Neural cell (in vitro differentiated cells): Measurements from ENCODE around the gene SCYL3. TPM values are rescaled to one million over a fixed set of nuclear protein-coding genes. Genes with fewer than 3 reads are reported as not detected.

Experiments used
- H2AFZ ChIP-seq: fragments of 200-600, 300-800 bp; sonication (generic), shearing (Covaris generic); 2 replicates; pipeline ENCODE4 v1.6.0; 2014; ENCODE audit warnings: low read depth, mild to moderate bottlenecking, antibody characterized with exemption, low read length, moderate library complexity
- H3F3A ChIP-seq: fragments of 200-600 bp; shearing (Covaris generic); 2 replicates; pipeline ENCODE4 v1.6.1; 2016; ENCODE audit warnings: mild to moderate bottlenecking, moderate library complexity, mixed read lengths, antibody characterized with exemption, low read length; ENCODE audit not compliant: insufficient read depth, poor library complexity, severe bottlenecking
- H3K27ac ChIP-seq: fragments of 200-600, 300-800 bp; sonication (generic), shearing (Covaris generic); 2 replicates; pipeline ENCODE4 v1.5.1; 2014; ENCODE audit warnings: mild to moderate bottlenecking, low read length, moderate library complexity
- H3K27me3 ChIP-seq: fragments of 300-800, 200-600 bp; sonication (generic), shearing (Covaris generic); 2 replicates; pipeline ENCODE4 v1.6.0; 2014; ENCODE audit warnings: mild to moderate bottlenecking, low read depth, low read length, moderate library complexity; ENCODE audit not compliant: insufficient read depth
- H3K36me3 ChIP-seq: fragments of 300-800, 200-600 bp; sonication (generic), shearing (Covaris generic); 2 replicates; pipeline ENCODE4 v1.5.1; 2014; ENCODE audit warnings: mild to moderate bottlenecking, antibody characterized with exemption, low read length, moderate library complexity; ENCODE audit not compliant: insufficient read depth
- H3K4me2 ChIP-seq: fragments of 300-800, 200-600 bp; sonication (generic), shearing (Covaris generic); 2 replicates; pipeline ENCODE4 v1.6.0; 2014; ENCODE audit warnings: mild to moderate bottlenecking, low read length
- H3K4me3 ChIP-seq: fragments of 300-800, 200-600 bp; sonication (generic), shearing (Covaris generic); 2 replicates; pipeline ENCODE4 v1.5.1; 2014; ENCODE audit warnings: mild to moderate bottlenecking, low read length, moderate library complexity
- H3K79me2 ChIP-seq: fragments of 200-600 bp; shearing (Covaris generic); replicated peaks from 2 replicates; pipeline ENCODE4 v1.6.0; 2014; ENCODE audit warnings: mild to moderate bottlenecking, low read length, moderate library complexity; ENCODE audit not compliant: insufficient read depth
- H3K9ac ChIP-seq: fragments of 300-800, 200-600 bp; sonication (generic), shearing (Covaris generic); 2 replicates; pipeline ENCODE4 v1.6.1; 2016; ENCODE audit warnings: mild to moderate bottlenecking, low read length, mixed read lengths
- H3K9me2 ChIP-seq: fragments of 200-600 bp; shearing (Covaris generic); 2 replicates; pipeline ENCODE4 v1.6.1; 2016; ENCODE audit warnings: mild to moderate bottlenecking, low read length, mixed read lengths; ENCODE audit not compliant: insufficient read depth
- H3K9me3 ChIP-seq: fragments of 200-600, 300-800 bp; sonication (generic), shearing (Covaris generic); 2 replicates; pipeline ENCODE4 v1.6.1; 2016; ENCODE audit warnings: mild to moderate bottlenecking, mixed run types, low read length, moderate library complexity, mixed read lengths
- H4K20me1 ChIP-seq: fragments of 200-600 bp; shearing (Covaris generic); 2 replicates; pipeline ENCODE4 v1.6.1; 2016; ENCODE audit warnings: mild to moderate bottlenecking, mixed run types; ENCODE audit not compliant: insufficient read depth
- CTCF ChIP-seq: fragments of 450-650 bp; IDR thresholded peaks from 2 replicates; pipeline ENCODE4 v1.5.1; 2014; ENCODE audit warnings: antibody characterized with exemption, mild to moderate bottlenecking, moderate library complexity; ENCODE audit not compliant: poor library complexity, severe bottlenecking
- EP300 ChIP-seq: fragments of 450-650 bp; conservative IDR thresholded peaks from 2 replicates; pipeline ENCODE4 v1.6.1; 2014; ENCODE audit warnings: antibody characterized with exemption, mild to moderate bottlenecking, moderate library complexity; ENCODE audit not compliant: poor library complexity, severe bottlenecking
- EZH2 ChIP-seq: fragments of 200-600, 300-800 bp; shearing (Covaris generic), sonication (generic); IDR thresholded peaks from 2 replicates; pipeline ENCODE4 v1.6.1; 2014; ENCODE audit warnings: antibody characterized with exemption, low read length, borderline replicate concordance, mild to moderate bottlenecking; ENCODE audit not compliant: insufficient read depth, poor library complexity, severe bottlenecking
- MXI1 ChIP-seq: fragments of 450-650 bp; conservative IDR thresholded peaks from 2 replicates; pipeline ENCODE4 v1.6.1; 2014; ENCODE audit warnings: antibody characterized with exemption, mild to moderate bottlenecking; ENCODE audit not compliant: poor library complexity, severe bottlenecking
- POLR2AphosphoS5 ChIP-seq: IDR thresholded peaks from 2 replicates; pipeline ENCODE4 v1.6.1; 2012
- RAD21 ChIP-seq: fragments of 450-650 bp; conservative IDR thresholded peaks from 2 replicates; pipeline ENCODE4 v1.6.1; 2014; ENCODE audit warnings: antibody characterized with exemption, mild to moderate bottlenecking, moderate library complexity
- SMC3 ChIP-seq: fragments of 450-650 bp; conservative IDR thresholded peaks from 2 replicates; pipeline ENCODE4 v1.6.1; 2014; ENCODE audit warnings: antibody characterized with exemption, mild to moderate bottlenecking, moderate library complexity; ENCODE audit not compliant: poor library complexity
- TAF1 ChIP-seq: IDR thresholded peaks from 2 replicates; pipeline ENCODE4 v1.6.1; 2012; ENCODE audit warnings: low read depth
- polyA plus RNA-seq: library from polyadenylated mRNA; depleted of rRNA; stranded (reverse); fragments of >200 nt; gene quantifications from 2 replicates; pipeline ENCODE4 v1.2.3, GENCODE V29; 2014
- TF ChIP-seq, protein P1 (sequence below): IDR thresholded peaks from 2 replicates; pipeline ENCODE4 v1.6.1; 2012; ENCODE audit warnings: borderline replicate concordance

SCYL3 gene
- polyA plus RNA-seq, 1 donor from 2014 or later: 13.1 TPM

DNA sequence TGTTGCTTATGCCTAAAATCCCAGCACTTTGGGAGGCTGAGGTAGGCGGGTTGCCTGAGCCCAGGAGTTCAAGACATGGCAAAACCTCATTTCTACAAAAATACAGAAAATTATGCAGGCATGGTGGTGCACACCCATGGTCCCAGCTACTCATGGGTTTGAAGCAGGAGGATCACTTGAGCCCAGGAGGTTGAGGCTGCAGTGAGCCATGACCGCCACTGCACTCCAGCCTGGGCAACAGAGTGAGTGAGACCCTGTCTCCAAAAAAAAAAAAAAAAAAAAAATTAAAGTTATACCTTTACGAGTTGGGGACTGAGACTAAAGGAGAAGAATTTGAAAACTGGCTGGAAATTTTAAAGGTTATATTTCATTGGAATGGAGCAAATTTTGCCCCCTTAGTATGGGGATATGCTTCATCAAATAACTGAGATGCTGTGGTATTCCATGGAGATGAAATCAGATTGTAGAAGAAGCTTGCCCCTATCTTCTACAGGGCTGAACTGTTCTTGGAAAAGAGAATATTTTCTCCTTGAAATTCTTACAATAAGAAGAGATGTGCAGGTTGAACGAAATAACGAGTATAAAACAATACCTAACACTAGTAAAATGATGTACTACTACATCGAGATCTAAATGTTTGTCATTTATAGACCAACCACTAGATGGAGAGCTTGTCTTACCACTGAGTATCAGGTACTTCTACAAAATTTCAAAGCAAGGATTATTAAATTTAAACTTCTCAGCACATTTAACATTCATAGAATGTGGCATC is 34.9 kb upstream of the SCYL3 start:
- Histone ChIP-seq H3K27me3 (no peaks in the 10 kb centered on the region), H3K4me2 (no peak overlapping the region), H3K9me3 (no peaks in the 10 kb centered on the region), H3F3A (no peaks in the 10 kb centered on the region), H3K36me3 (no peaks in the 10 kb centered on the region), H3K9ac (no peak overlapping the region), H3K4me3 (no peak overlapping the region), H4K20me1 (no peaks in the 10 kb centered on the region), H3K79me2 (no peaks in the 10 kb centered on the region), H2AFZ (no peak overlapping the region), H3K27ac (no peak overlapping the region), H3K9me2 (no peaks in the 10 kb centered on the region)
- TF ChIP-seq RAD21 (peak; percentile 82), TAF1 (no peak), CTCF (peak; percentile 79), SMC3 (peak; percentile 78)

- Histone ChIP-seq H3K9me3 (no peaks in the 10 kb centered on the region), H3K27ac (peak overlapping the region; percentile 17), H3K4me3 (no peak overlapping the region), H4K20me1 (no peaks in the 10 kb centered on the region), H3K4me2 (no peak overlapping the region), H3K9ac (no peak overlapping the region), H2AFZ (no peak overlapping the region), H3K9me2 (no peaks in the 10 kb centered on the region), H3F3A (no peaks in the 10 kb centered on the region), H3K36me3 (no peaks in the 10 kb centered on the region), H3K79me2 (no peaks in the 10 kb centered on the region), H3K27me3 (no peaks in the 10 kb centered on the region)
- no peak for TF ChIP-seq SMC3
- no peak for TF ChIP-seq EZH2
- TF ChIP-seq MXI1: no peak
- no peak for TF ChIP-seq EP300
- no peak for TF ChIP-seq RAD21
- TF ChIP-seq POLR2AphosphoS5: no peak
- TF ChIP-seq, protein P1, sequence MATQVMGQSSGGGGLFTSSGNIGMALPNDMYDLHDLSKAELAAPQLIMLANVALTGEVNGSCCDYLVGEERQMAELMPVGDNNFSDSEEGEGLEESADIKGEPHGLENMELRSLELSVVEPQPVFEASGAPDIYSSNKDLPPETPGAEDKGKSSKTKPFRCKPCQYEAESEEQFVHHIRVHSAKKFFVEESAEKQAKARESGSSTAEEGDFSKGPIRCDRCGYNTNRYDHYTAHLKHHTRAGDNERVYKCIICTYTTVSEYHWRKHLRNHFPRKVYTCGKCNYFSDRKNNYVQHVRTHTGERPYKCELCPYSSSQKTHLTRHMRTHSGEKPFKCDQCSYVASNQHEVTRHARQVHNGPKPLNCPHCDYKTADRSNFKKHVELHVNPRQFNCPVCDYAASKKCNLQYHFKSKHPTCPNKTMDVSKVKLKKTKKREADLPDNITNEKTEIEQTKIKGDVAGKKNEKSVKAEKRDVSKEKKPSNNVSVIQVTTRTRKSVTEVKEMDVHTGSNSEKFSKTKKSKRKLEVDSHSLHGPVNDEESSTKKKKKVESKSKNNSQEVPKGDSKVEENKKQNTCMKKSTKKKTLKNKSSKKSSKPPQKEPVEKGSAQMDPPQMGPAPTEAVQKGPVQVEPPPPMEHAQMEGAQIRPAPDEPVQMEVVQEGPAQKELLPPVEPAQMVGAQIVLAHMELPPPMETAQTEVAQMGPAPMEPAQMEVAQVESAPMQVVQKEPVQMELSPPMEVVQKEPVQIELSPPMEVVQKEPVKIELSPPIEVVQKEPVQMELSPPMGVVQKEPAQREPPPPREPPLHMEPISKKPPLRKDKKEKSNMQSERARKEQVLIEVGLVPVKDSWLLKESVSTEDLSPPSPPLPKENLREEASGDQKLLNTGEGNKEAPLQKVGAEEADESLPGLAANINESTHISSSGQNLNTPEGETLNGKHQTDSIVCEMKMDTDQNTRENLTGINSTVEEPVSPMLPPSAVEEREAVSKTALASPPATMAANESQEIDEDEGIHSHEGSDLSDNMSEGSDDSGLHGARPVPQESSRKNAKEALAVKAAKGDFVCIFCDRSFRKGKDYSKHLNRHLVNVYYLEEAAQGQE: no peak
- no peak for TF ChIP-seq TAF1
- no peak for TF ChIP-seq CTCF
Measured at GRCh38 chr1:169925505-169926482, 32.1 kb upstream of the SCYL3 start.
